ENCODE measurements around the gene CDH22.

CDH22 gene

DNA sequence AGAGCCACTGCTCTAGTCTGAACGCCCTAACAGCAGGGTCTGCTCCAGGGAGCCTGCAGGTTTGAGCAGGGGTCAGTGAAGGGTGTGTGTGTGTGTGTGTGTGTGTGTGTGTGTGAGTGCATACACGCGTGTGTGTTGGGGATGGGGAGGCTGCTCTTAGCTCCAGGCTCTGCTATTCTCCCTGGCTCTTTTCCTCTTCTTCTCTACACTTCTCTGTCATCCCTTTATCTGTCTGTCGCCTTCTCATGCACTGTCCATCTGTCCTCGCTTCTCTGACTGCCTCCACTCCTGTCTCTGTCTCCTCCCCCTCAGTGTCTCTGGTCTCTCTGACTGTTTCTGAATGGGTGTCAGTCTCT is 3.4 kb upstream of the CDH22 start:
- no peak for DNase-seq (ENCODE audit: low read depth)
- H3K4me3 ChIP-seq (replicated peaks; ENCODE audit: low read depth, low read length) = no peak overlapping the region
- TF ChIP-seq, protein P1, sequence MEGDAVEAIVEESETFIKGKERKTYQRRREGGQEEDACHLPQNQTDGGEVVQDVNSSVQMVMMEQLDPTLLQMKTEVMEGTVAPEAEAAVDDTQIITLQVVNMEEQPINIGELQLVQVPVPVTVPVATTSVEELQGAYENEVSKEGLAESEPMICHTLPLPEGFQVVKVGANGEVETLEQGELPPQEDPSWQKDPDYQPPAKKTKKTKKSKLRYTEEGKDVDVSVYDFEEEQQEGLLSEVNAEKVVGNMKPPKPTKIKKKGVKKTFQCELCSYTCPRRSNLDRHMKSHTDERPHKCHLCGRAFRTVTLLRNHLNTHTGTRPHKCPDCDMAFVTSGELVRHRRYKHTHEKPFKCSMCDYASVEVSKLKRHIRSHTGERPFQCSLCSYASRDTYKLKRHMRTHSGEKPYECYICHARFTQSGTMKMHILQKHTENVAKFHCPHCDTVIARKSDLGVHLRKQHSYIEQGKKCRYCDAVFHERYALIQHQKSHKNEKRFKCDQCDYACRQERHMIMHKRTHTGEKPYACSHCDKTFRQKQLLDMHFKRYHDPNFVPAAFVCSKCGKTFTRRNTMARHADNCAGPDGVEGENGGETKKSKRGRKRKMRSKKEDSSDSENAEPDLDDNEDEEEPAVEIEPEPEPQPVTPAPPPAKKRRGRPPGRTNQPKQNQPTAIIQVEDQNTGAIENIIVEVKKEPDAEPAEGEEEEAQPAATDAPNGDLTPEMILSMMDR (IDR thresholded peaks at IDR 0.05; ENCODE audit: low read length, missing control alignments) = no peak

DNA sequence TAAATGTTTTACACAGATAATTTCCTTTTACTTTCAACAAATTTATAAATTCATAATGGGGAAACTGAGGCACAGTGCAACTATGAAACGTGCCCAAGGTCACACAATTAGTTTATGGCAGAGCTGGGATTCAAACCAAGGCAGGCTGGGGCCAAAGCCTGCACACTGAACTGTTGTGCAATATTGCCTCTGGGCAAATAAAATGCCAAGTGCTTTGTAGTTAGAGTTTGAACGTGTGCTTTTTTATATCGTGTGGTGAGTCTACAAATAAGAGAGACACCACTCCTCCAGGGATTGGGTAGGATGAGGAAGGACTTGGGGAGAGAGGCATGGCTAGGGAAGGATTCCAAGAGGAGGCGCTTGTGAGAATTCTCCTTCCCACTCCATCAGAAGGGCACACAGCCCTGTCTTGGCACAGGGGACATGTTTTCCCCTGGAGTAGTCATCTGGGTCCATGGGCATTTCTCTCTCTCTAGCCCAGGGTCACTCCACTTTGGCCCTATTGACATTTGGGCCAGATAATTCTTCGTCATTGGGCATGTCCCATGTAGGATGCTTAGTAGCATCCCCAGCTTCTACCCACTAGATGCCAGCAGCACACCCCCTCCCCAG is 2.8 kb upstream of the CDH22 start:
- TF ChIP-seq, protein P1 (IDR thresholded peaks at IDR 0.05; ENCODE audit: low read length, missing control alignments) = no peak
- no peak overlapping the region for H3K4me3 ChIP-seq (replicated peaks; ENCODE audit: low read depth, low read length)
- DNase-seq (ENCODE audit: low read depth) = no peak

DNA sequence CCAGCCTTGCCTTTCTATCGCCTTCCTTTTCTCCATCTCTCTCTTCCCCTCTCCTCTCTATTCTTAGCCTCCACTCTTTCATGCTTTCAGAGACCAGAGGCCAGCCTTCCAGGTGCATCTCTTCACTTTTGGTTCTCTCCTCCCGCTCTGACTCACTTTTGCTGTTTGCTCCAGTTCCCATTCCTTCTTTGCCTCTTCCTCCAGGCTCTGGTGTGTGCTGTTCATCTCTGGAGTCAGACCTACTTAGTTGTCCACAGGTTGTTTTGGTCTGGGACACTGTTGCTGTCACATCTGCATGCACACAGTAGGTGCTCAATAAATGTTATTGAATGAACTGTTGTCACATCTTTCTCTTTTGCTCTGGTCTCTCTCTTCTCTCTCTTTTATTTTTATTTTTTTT is 1.6 kb upstream of the CDH22 start:
- TF ChIP-seq, protein P1 (IDR thresholded peaks at IDR 0.05; ENCODE audit: low read length, missing control alignments) = no peak
- DNase-seq (ENCODE audit: low read depth) = no peak
- H3K4me3 ChIP-seq (replicated peaks; ENCODE audit: low read depth, low read length) = no peak overlapping the region

DNA sequence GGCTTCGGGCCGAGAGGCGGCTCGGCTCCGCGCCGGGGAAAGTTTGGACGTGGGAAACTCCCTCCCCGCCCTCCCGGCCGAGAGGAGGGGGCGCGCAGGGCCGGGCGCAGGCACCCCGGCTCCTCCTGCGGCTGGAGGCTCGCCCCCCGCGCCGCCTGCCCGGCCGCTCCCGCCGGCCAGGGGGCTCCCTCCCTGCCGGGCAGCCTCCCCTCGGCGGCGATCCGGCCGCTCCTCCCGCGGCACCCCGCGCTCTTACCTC is 370 bp downstream of the CDH22 start:
- no peak for DNase-seq (ENCODE audit: low read depth)
- TF ChIP-seq, protein P1 (IDR thresholded peaks at IDR 0.05; ENCODE audit: low read length, missing control alignments) = no peak
- no peak overlapping the region for H3K4me3 ChIP-seq (replicated peaks; ENCODE audit: low read depth, low read length)

DNA sequence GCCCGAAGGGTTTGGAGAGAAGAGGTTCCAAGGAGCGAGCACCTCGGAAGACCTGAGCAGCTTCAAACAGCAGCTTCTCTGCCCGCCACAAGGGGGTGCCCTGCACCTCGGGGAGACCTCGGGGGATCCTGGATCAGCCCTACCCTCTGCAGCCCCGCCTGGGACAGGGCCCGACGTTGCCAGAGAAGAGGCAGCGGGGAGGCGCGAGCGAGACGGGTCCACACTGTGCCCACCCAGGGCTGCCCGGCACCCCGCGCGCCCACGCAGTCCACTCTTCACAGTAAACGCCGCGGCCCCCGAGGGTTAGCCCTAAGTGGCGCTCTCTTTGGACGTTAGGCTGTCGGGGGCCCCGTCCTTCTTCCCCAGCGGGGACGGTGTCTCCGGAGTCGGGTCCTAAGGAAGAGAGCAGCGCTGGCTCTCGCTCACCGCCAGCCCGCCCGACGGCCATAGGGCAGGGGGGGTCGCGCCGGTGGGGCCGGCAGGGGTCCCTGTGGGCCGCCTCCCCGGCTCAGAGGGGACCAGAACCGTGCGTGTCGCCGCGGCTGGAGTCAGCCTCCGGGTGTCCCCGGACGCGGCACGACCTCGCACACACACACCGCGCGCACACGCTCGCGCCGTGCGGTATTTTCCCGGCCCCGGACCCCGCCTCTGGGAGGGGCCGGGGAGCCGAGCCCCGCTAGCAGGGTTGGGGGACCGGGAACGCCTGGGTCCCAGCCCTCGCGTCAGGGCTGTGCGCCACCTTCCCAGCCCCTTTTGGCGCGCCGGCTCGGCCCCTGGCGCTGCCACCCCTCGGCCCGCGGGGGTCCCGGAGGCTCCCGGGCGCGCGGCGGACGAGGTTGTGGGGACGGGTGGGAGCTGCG is 929 bp downstream of the CDH22 start:
- DNase-seq (ENCODE audit: low read depth) = peak; percentile 48
- TF ChIP-seq, protein P1 (IDR thresholded peaks at IDR 0.05; ENCODE audit: low read length, missing control alignments) = peak; percentile 71
- no peak overlapping the region for H3K4me3 ChIP-seq (replicated peaks; ENCODE audit: low read depth, low read length)

DNA sequence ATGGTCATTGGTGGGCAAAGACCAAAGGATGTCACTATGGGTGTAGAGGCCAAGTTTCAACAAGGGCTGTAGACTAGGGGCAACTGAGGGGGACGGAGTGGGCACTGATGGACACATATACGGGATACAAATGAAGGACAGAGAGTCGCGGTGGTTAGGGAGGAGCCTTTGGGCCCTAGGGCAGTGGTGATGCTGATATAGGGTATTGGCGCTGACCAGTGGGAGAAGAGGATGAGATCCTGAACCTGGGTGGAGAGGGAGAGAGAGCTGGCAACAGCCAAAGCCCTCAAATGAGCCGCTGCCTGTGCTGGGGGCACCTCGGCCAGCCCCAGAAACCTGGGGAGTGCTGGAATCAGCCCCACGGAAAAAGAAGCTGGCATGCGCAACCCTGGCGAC is 1.6 kb downstream of the CDH22 start:
- H3K4me3 ChIP-seq (replicated peaks; ENCODE audit: low read depth, low read length) = no peak overlapping the region
- TF ChIP-seq, protein P1 (IDR thresholded peaks at IDR 0.05; ENCODE audit: low read length, missing control alignments) = no peak
- DNase-seq (ENCODE audit: low read depth) = no peak

DNA sequence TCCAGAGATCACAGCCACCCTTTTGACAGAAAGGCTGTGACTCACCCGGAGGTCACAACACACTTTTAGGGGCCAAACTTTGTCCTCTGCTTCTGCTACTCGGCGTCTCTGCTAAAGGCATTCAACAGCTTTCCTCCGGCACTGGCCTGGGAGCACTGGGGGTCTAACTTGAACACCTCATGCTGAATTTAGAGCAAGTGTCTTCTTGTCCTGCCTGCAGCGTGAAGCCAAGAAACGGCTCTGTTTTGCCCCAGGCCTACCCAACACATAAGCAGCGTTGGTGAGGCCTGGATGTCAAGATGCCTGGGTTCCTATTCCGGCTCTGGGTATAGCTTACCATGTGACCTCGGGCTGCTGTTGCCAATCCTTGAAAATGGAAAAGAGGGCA is 2.3 kb downstream of the CDH22 start:
- TF ChIP-seq, protein P1 (IDR thresholded peaks at IDR 0.05; ENCODE audit: low read length, missing control alignments) = no peak
- H3K4me3 ChIP-seq (replicated peaks; ENCODE audit: low read depth, low read length) = no peak overlapping the region
- DNase-seq (ENCODE audit: low read depth) = no peak

Data from fibroblast of pulmonary artery (primary cell).